HG03064 (cell line): ENCODE measurements around the gene SFRP5.

Experiments
- ATAC-seq: cut with Tn5 transposase; IDR thresholded peaks from one replicate; pipeline ENCODE4 v1.9.1; 2021; ENCODE audit warnings: low read depth; ENCODE audit not compliant: unreplicated experiment

Gene SFRP5

DNA sequence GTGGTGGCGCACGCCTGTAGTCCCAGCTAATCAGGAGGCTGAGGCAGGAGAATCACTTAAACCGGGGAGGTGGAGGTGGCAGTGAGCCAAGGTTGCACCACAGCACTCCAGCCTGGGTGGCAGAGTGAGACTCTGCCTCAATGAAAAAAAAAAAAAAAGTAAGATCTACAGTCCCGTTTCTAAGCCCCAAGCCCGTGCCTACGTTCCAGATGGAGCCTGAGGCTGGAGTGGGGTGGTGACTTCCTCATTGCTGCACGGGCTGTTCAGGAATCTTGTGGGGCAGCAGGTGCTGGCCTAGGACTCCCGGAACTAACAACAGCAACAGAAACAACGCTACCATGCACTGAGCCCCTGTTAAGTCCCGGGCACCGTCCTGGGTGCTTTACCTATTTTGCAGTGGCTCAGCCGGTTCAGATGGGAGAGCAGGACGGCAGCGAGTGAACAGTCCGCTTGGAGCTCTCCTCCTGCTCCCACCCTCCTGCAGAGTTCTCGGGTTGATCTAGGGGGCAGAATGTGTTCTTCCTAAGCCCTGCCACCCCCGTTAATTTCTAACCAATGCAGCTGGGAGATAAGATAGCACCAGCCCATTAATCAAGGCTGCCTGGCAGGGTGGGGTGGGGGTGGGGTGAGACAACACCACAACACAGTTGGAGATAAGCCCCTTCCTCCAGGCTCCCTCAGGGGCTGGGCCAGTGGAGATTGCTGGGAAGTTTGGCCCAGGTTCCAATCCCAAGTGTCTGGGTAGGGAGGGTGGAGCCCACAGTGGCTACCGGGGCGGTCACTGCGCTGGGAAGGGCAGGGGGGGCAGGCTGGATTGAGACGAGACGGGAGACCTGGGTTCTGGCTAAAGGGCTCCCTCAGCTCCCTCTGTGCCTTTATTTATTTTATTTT lies 17.0 kb upstream of the SFRP5 start:
- ATAC-seq = no peak

DNA sequence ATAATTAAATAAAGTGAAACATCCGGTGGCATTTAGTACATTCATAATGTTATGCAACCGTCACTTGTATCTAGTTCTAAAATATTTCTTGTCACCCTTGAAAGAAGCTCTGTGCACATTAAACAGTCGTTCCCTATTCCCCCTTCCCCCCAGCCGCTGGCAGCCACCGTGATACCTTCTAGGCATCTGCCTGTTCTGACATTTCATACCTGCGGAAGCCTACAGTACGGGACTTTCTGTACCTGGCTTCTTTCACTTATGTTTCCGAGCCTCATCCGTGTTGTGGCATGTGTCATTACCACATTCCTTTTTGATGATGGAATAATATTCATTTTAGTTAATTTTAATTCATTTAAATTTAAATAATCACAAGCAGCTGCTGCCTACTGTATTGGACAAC lies 13.9 kb upstream of the SFRP5 start:
- no peak for ATAC-seq

DNA sequence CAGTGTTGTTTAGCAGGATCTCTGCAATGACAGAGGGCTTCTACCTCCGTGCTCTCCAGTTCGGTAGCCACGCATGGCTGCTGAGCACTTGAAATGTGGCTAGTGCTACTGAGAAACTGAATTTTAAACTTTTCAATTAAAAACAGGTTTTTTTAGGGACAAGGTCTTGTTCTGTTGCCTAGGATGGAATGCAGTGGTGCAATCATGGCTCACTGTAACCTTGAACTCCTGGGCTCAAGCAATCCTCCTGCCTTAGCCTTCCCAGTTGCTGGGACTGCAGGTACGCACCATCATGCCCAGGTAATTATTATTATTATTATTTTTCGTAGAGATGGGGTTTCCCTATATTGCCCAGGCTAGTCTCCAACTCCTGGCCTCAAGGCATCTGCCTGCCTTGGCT lies 13.4 kb upstream of the SFRP5 start:
- ATAC-seq = no peak

DNA sequence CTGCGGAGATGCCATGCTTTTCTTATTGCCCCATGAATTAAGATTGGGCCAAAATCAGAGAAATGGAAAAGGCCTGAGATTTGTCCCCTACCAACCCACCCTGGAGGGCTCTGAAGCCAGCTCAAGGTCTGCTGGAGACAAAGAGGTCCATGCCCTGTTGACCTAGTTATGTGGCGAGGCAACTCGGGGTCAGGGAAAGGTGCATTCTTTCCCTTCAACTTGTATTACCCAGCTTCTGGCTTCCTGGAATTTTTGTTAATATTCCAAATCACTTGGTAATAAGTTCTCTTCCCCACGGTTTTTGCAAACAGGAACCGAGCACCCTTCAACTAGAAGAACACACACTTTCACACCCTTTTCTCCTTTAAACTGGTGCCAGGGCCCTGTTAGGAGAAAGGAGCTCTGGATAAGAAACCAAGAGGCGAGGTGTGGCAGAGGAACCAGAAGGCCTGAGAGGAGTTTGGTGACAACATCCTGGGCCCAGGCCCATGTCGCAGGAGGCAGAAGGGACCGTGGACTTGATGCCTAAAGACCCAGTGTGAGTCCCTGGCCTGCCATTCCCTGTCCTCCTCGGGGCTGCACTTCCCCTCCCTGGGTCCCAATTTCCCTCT lies 12.5 kb upstream of the SFRP5 start:
- ATAC-seq = no peak

DNA sequence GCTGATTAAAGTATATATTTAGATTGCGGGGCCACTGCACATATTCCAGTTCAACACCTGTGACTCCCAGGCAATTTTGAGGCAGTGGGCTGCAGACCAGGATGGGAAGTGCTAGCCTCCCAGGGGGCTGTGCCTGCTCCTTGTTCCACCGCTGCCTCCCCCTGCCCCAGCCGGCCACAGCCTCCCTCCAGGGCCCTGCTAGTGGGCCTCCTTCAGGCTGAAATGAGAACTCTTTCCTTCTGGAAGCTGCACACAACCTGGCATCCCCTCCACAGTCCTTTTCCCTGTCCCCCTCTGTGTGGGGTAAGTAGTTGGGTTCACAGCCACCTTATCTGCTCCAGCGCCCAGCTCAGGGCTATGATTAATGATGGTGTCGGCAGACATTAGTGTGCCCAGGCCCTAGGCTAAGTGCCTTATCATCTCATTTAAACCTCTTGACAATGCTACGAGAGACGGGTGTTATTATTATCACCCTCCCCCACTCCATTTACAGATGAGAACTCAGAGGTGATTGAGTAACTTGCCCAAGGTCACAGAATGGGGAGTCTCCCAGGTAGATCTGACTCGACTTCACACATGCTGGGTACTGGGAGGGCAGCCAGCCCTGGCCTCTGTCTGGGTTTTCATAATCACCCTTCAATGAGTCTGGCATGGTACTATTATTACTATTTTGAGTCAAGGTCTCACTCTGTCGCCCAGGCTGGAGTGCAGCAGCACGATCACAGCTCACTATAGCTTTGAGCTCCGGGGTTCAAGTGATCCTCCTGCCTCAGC lies 10.8 kb upstream of the SFRP5 start:
- no peak for ATAC-seq

DNA sequence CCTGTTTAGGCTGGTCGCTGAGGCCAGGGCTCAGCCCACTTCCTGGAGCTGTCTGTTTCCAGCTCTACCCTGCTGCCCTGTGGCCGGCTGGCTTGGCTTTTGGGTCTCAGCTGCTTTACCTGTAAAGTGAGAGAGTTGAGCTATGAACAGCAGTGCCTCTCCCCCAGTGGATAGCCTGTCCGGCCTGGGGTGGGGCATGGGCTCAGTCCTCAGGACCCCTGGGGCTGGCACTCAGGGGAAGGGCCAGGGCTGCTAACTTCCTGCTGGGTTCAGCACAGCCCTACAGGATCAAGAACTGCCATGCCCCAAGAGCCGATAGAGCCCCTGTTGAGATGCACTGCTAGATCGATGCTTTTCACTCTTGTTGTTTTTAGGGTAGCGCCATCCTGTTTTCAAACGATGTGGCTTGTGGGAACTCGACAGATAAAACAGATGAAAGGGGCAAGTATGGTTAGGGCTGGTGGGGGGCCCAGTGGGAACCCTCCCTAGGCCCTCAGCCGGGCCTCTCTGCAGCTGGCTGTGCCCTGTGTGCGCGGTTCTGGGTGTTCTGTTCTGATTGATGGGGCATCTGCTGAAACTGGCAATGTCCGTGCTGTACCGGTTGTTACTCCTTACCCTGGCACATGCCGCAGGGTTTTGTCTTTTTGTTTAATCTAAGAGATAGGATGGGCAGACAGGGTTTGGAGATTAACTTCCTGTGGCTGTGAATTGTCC lies 10.0 kb upstream of the SFRP5 start:
- no peak for ATAC-seq

DNA sequence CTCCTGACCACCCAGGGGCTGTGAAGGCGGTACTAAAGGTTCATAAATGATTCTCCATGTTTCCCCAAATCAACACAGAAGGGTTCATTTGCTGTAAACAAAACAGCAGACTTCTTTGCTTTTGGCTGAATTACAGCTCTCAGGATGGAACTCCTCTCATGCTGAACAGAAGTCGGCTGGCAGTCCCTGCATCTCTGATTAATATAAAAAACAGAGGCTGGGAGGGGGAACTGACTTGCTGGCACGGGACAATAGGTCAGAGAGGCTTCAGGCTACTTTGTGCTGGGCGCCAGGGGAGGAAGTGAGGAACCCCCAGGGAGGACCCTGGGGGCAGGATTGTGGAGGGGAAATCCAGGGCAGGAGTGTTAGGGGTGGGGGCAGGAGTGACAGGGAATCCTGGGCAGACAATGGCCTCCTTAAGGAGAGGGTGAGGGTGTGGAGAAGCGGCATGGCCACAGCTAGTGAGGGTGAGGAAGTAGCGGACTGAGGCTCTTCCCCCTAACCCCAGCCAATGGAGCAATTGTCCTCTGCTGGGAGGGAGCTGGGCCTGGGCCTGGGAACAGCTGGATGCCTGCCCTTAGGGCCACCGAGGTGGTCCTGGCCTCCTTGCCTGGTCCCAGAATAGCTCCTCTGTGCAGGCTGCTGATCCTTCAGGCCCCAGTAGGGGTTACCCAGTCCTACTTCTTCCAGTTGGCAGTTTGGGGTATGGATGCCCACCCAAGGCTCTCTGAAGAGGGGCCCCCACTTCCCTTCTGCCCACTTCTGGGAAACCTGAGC lies 9.2 kb upstream of the SFRP5 start:
- no peak for ATAC-seq

DNA sequence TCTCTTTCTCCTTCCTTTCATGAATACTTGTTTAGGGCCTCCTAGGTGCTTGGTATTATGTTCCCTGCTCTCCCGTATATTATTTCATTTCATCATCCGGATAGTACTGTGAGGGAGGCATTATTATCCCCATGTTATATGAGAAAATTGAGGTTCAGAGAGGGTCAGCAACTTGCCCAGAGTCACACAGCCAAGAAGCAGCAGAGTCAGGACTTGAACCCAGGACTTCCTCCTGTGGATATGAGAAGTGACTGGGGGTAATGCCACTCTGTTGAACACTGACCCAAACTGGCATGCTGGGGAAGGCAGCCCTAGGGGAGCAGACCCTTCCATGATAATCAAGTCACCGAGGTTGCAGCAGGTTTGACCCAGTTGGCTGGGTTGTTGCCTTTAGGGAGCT lies 8.2 kb upstream of the SFRP5 start:
- no peak for ATAC-seq

DNA sequence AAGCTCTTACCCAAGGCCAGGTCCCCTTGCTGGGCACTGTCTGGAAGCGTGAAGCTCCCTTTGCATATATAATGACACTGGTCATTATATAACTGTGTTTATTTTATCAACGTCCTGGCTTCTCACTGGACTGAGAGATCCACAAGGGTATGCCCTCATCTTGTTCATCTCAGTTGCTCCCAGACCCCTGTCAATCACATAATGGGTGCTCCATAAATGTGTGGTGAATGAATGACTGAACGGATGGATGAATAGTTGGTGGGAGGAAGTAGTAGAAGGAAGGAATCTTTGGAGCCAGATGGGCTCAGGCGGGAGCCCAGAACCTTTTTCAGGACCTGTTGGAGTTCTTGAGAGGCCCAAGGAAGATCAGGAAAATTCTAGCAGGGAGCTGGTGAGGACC lies 7.7 kb upstream of the SFRP5 start:
- ATAC-seq = no peak

DNA sequence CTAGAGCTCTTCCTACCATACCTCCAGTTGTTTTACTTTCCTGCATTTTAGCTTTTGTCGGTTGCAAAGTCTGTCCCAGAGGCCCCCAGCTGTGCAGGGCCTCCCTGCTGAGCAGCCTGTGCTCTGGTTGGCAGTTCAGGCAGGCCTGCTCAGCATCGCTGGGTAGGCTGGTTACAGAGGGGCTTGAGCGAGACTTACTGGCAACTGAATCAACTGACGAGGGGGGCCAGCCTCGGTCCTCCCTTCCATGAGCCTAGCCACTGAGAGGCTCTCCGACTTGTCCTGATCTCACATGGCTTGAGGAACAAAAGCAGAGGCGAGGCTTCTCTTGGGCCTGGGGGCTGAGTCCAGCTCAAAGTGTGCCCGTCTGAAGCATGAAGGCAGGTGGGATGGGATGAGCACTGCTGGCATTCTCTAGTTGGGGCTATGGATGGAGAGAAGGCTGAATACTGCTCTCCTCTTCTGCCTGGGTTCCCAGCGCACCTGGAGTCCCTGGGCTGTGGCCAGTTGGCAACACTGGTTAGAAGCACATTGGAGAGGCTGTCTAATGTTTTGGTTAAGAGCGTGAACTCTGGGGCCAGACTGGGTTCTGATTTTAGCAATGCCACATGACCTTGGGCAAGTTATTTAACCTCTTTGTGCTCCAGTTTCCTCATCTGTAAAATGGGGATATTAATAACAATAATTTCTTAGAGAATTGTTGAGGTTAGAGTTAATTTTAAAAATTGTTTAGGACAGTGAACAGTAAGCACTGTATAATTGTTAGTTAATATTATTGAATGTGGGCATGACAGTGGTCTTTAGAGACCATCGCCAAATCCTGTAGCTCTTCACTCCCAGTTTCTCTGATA lies 6.9 kb upstream of the SFRP5 start:
- ATAC-seq = no peak

DNA sequence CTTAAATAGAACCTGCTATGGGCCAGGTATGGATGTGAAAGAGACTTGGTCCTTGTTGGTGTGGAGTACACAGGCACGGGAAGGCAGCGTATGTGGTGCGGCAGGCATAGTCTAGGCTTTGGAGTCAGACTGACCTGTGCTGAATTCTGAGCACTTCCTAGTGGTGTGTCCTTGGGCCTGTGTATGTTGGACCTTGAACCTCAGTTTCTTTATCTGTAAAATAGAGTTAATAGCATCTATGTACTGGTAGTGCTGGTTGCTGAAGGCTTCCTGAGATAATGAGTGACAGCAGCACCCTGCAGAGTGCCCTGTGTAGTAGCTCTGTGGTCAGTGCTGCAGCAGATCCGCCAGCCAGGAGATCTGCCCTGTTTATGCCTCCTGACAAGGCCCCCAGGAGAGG lies 5.3 kb upstream of the SFRP5 start:
- ATAC-seq = no peak

DNA sequence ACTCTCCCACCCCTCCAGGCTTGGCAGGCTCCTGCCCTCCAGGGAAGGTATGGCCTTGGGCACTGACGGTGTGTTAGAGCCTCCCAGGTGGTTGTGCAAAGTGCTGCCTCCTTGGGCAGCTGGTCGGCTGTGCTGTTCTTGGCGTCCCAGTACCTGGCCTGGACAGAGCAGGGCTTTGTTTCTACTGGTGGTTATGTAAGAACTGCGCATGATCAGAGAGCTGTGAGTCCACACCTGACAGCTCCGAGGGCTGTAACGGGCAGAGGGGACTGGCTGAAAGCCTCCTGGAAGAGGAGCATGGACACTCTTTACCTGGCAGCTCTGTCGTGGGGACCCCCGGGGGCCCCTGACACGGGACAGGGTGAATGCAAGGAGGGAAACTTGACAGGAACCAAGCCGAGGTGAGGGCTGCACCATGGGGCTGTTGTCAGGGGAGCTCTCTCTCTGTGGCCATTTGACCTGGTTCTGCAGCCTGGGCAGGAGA lies 3.1 kb upstream of the SFRP5 start:
- ATAC-seq = no peak

DNA sequence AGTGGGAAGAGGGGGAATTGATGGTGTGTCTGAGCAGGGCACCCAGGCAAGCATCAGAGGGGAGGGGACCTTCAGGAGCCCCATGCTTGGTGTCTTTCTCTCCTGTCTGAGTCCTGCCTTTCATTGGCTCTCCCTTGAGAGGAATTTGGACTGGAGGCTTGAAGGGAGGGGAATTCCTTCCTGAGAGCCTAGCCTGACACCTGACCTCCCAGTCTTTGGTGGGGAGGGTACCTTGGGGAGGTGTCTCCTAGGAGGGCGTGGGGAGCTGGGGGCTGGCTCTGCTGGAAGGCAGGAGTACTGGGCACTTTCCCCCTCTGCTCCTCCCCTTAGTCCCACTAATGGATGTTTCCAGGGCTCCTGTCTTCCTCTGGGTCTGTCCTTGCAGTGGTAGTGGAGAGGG lies 1.3 kb upstream of the SFRP5 start:
- no peak for ATAC-seq

DNA sequence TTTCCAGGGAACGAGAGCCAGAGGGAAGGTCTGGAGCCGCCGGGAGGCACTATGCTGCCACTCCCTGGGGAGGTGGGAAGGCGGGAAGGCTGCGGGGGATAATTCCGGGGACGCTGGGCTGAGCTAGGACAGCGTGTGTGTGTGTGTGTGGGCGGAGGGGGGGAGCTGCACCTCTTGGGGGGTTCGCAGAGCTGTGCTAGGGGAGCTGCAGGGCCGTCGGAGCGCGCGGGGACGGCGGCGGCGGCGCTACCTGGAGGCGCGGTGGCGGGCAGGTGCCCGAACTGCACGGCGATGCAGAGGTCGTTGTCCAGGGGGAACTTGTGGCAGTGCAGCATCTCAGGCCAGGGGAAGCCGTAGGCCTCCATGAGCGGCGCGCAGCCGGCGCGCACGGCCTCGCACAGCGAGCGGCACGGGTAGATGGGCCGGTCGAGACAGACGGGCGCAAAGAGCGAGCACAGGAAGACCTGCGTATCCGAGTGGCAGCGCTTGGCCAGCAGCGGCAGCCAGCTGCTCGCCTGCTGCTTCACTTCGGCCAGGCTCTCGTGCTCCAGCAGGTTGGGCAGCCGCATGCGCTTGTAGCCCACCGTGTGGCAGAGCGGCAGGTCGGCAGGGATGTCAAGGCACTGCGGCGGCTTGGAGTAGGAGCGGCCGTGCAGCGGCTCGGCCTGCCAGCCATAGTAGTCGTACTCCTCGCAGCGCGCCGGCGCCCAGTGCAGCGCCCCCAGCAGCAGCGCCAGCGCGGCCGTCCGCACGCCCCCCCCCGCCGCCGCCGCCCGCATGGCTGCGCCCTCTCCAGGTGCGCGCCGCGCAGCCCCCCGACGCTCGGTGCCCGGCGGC lies 526 bp downstream of the SFRP5 start:
- no peak for ATAC-seq

DNA sequence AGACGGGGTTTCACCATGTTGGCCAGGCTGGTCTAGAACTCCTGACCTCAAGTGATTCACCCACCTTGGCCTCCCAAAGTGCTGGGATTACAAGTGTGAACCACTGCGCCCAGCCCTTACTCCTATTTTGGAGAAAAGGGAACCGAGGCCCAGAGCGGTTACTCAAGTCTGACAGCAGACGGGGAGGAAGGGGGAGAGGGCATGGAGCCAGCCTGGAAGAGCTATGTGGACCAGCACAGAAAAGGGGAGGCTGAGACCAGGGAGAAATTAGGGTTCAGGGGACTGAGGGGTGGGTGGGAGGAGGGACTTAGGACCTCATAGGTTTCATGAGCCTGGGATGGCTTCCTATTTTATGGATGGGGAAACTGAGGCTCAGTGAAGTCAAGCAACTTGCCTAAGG lies 1.5 kb downstream of the SFRP5 start:
- ATAC-seq = no peak

DNA sequence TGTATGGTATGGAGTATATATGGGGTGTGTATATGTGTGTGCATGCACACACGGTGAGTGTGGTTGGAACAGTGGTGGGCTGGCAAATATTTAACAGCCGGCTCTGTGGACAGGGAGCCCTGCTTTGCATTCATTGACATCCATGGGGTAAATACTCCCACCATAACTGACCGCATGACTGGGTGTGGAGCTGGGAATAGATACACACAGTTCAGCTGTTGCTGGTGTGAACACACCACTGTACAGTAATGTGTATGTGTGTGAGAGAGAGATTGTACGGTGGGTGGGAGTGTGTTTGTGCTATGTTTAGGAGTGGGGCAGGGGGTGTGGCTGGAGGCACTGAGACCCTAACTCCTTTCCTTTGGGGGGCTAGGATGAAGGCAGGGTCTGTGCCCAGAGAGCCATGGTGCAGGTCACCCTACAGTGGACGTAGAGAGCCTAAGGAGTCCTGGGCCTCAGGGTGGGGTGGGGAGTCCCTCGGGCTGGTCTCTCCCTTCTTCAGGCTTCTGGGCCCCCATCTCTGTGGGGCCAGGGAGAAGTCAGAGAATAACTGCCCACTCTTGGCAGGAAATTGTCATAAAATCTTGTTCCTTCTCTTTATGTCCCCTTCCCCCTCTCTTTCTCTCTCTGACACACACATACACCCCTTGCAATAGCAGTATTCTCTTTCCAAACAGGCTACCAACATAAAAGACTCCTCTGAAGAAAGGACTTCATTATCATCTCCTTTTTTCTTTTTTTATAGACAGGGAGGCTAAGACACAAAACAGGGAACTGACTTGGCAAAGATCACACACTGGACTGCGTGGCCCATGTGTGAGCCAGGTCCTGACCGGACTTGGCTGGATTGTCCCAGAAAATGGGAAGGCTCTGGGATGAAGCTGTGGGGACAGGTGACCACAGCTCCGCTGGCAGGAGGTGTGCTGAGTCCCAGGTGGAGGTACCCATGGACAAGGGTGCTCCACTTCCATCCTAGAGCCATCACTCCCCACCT lies 3.2 kb downstream of the SFRP5 start:
- no peak for ATAC-seq
